Measurements from ENCODE around the gene SH3GLB2. TPM values are rescaled to one million over a fixed set of nuclear protein-coding genes. Genes with fewer than 3 reads are reported as not detected.

The SH3GLB2 gene
- 37.0 TPM for total RNA-seq

- H3K4me3 ChIP-seq (ENCODE audit: low read length), result peak within 1 kb of the TSS; percentile 43
Measured at GRCh38 chr9:129028192-129028966, at the start of gene SH3GLB2. Gene SH3GLB2, minus strand, starts transcription at chr9:129028331. Its CDS starts 177 bp downstream, at chr9:129028154.

GRCh38 chr9:129077236-129077635 is 49.1 kb upstream of the SH3GLB2 start:
- no peaks in the 10 kb centered on the region for H3K27me3 ChIP-seq (ENCODE audit: insufficient read depth, low read length)
- H3K4me3 ChIP-seq (ENCODE audit: low read length), result no peak overlapping the region
- H3K4me1 ChIP-seq (ENCODE audit: insufficient read depth, low read length), result peaks cover 16% of the 10 kb centered on the region
- H3K9me3 ChIP-seq (ENCODE audit: low read depth, low read length), result no peaks in the 10 kb centered on the region

More at GRCh38 chr9:129028192-129028966, at the start of gene SH3GLB2:
- Histone ChIP-seq H3K4me1 (ENCODE audit: insufficient read depth, low read length) (peaks cover 13% of the 10 kb centered on the region), H3K9me3 (ENCODE audit: low read depth, low read length) (no peaks in the 10 kb centered on the region), H3K27me3 (ENCODE audit: insufficient read depth, low read length) (no peaks in the 10 kb centered on the region)

- Histone ChIP-seq H3K9me3 (ENCODE audit: low read depth, low read length) (no peaks in the 10 kb centered on the region), H3K27me3 (ENCODE audit: insufficient read depth, low read length) (no peaks in the 10 kb centered on the region), H3K4me1 (ENCODE audit: insufficient read depth, low read length) (peaks cover 10% of the 10 kb centered on the region), H3K4me3 (ENCODE audit: low read length) (no peak overlapping the region)
Measured at GRCh38 chr9:129076640-129077037, 48.5 kb upstream of the SH3GLB2 start.

- no peaks in the 10 kb centered on the region for H3K9me3 ChIP-seq (ENCODE audit: low read depth, low read length)
- no peak overlapping the region for H3K4me3 ChIP-seq (ENCODE audit: low read length)
- H3K4me1 ChIP-seq (ENCODE audit: insufficient read depth, low read length), result peaks cover 7% of the 10 kb centered on the region
- H3K27me3 ChIP-seq (ENCODE audit: insufficient read depth, low read length), result no peaks in the 10 kb centered on the region
Measured at GRCh38 chr9:129075996-129076639, 48.0 kb upstream of the SH3GLB2 start.

GRCh38 chr9:129074106-129074505 is 46.0 kb upstream of the SH3GLB2 start:
- no peaks in the 10 kb centered on the region for H3K27me3 ChIP-seq (ENCODE audit: insufficient read depth, low read length)
- no peaks in the 10 kb centered on the region for H3K9me3 ChIP-seq (ENCODE audit: low read depth, low read length)
- peaks cover 16% of the 10 kb centered on the region for H3K4me1 ChIP-seq (ENCODE audit: insufficient read depth, low read length)
- H3K4me3 ChIP-seq (ENCODE audit: low read length), result no peak overlapping the region

GRCh38 chr9:129073404-129073803 is 45.3 kb upstream of the SH3GLB2 start:
- Histone ChIP-seq H3K9me3 (ENCODE audit: low read depth, low read length) (no peaks in the 10 kb centered on the region), H3K27me3 (ENCODE audit: insufficient read depth, low read length) (no peaks in the 10 kb centered on the region), H3K4me1 (ENCODE audit: insufficient read depth, low read length) (peaks cover 23% of the 10 kb centered on the region), H3K4me3 (ENCODE audit: low read length) (no peak overlapping the region)

GRCh38 chr9:129072171-129072570 is 44.0 kb upstream of the SH3GLB2 start:
- Histone ChIP-seq H3K4me1 (ENCODE audit: insufficient read depth, low read length) (peaks cover 28% of the 10 kb centered on the region), H3K9me3 (ENCODE audit: low read depth, low read length) (no peaks in the 10 kb centered on the region), H3K27me3 (ENCODE audit: insufficient read depth, low read length) (no peaks in the 10 kb centered on the region), H3K4me3 (ENCODE audit: low read length) (no peak overlapping the region)

GRCh38 chr9:129071526-129072126 is 43.5 kb upstream of the SH3GLB2 start:
- no peak overlapping the region for H3K4me3 ChIP-seq (ENCODE audit: low read length)
- no peaks in the 10 kb centered on the region for H3K27me3 ChIP-seq (ENCODE audit: insufficient read depth, low read length)
- peaks cover 28% of the 10 kb centered on the region for H3K4me1 ChIP-seq (ENCODE audit: insufficient read depth, low read length)
- H3K9me3 ChIP-seq (ENCODE audit: low read depth, low read length), result no peaks in the 10 kb centered on the region

GRCh38 chr9:129070696-129071525 is 42.8 kb upstream of the SH3GLB2 start:
- H3K4me1 ChIP-seq (ENCODE audit: insufficient read depth, low read length), result peaks cover 28% of the 10 kb centered on the region
- no peak overlapping the region for H3K4me3 ChIP-seq (ENCODE audit: low read length)
- no peaks in the 10 kb centered on the region for H3K9me3 ChIP-seq (ENCODE audit: low read depth, low read length)
- no peaks in the 10 kb centered on the region for H3K27me3 ChIP-seq (ENCODE audit: insufficient read depth, low read length)

- Histone ChIP-seq H3K27me3 (ENCODE audit: insufficient read depth, low read length) (no peaks in the 10 kb centered on the region), H3K4me3 (ENCODE audit: low read length) (no peak overlapping the region), H3K4me1 (ENCODE audit: insufficient read depth, low read length) (peaks cover 28% of the 10 kb centered on the region), H3K9me3 (ENCODE audit: low read depth, low read length) (no peaks in the 10 kb centered on the region)
Measured at GRCh38 chr9:129069862-129070641, 41.9 kb upstream of the SH3GLB2 start.

- H3K4me3 ChIP-seq (ENCODE audit: low read length), result no peak overlapping the region
- H3K27me3 ChIP-seq (ENCODE audit: insufficient read depth, low read length), result no peaks in the 10 kb centered on the region
- H3K4me1 ChIP-seq (ENCODE audit: insufficient read depth, low read length), result peaks cover 28% of the 10 kb centered on the region
- no peaks in the 10 kb centered on the region for H3K9me3 ChIP-seq (ENCODE audit: low read depth, low read length)
Measured at GRCh38 chr9:129068990-129069861, 41.1 kb upstream of the SH3GLB2 start.

GRCh38 chr9:129068110-129068509 is 40.0 kb upstream of the SH3GLB2 start:
- Histone ChIP-seq H3K27me3 (ENCODE audit: insufficient read depth, low read length) (no peaks in the 10 kb centered on the region), H3K9me3 (ENCODE audit: low read depth, low read length) (no peaks in the 10 kb centered on the region), H3K4me3 (ENCODE audit: low read length) (no peak overlapping the region), H3K4me1 (ENCODE audit: insufficient read depth, low read length) (peaks cover 28% of the 10 kb centered on the region)

GRCh38 chr9:129064499-129064908 is 36.4 kb upstream of the SH3GLB2 start:
- Histone ChIP-seq H3K4me3 (ENCODE audit: low read length) (no peak overlapping the region), H3K4me1 (ENCODE audit: insufficient read depth, low read length) (peaks cover 16% of the 10 kb centered on the region), H3K27me3 (ENCODE audit: insufficient read depth, low read length) (no peaks in the 10 kb centered on the region), H3K9me3 (ENCODE audit: low read depth, low read length) (no peaks in the 10 kb centered on the region)

All from mononuclear cell (primary cell).